Aorta (tissue), 5 donors: ENCODE measurements around the gene PDIA5. TPM values are rescaled to one million over a fixed set of nuclear protein-coding genes. Genes with fewer than 3 reads are reported as not detected.

Experiments used
- ATAC-seq: fragments of 200-7000 bp; cut with Tn5 transposase; one replicate; pipeline ENCODE4 v1.9.1; 2022; ENCODE audit warnings: moderate library complexity; ENCODE audit not compliant: low FRiP score
- DNase-seq, 2 donors: peaks; one replicate each; pipeline ENCODE4 v3.0.0-alpha.2; 2020
- H3K27ac ChIP-seq, 2 donors: one replicate each; pipeline ENCODE4 v1.5.1; 2013; ENCODE audit warnings: low read length in 2 of 2, mild to moderate bottlenecking in 2 of 2, moderate library complexity in 2 of 2, control low read depth in 1 of 2, inconsistent platforms in 1 of 2, low read depth in 1 of 2
- H3K27me3 ChIP-seq, 2 donors: one replicate each; pipeline ENCODE4 v1.6.1; 2013; ENCODE audit warnings: control low read depth in 1 of 2, low read length in 1 of 2, mild to moderate bottlenecking in 1 of 2, moderate library complexity in 1 of 2; ENCODE audit not compliant: insufficient read depth in 2 of 2, control insufficient read depth in 1 of 2
- H3K36me3 ChIP-seq, 2 donors: one replicate each; pipeline ENCODE4 v1.6.1; 2013; ENCODE audit warnings: control low read depth in 1 of 2, low read length in 1 of 2, mild to moderate bottlenecking in 1 of 2; ENCODE audit not compliant: insufficient read depth in 2 of 2, control insufficient read depth in 1 of 2
- H3K4me1 ChIP-seq, 2 donors: one replicate each; pipeline ENCODE4 v1.6.1; 2013; ENCODE audit warnings: low read length in 2 of 2, control low read depth in 1 of 2, mild to moderate bottlenecking in 1 of 2, moderate library complexity in 1 of 2; ENCODE audit not compliant: insufficient read depth in 2 of 2, control insufficient read depth in 1 of 2
- H3K4me3 ChIP-seq, 2 donors: one replicate each; pipeline ENCODE4 v1.5.1; 2013; ENCODE audit warnings: low read length in 2 of 2, control low read depth in 1 of 2, mild to moderate bottlenecking in 1 of 2
- H3K9me3 ChIP-seq: one replicate; pipeline ENCODE4 v1.6.1; 2013; ENCODE audit warnings: mild to moderate bottlenecking, low read length; ENCODE audit not compliant: control insufficient read depth
- WGBS, 2 donors: extraction: QIAGEN DNeasy Blood & Tissue Kit; methylation state at CpG; one replicate each; pipeline ENCODE4 v1.1.7; 2013; 5-methylcytosine and 5-hydroxymethylcytosine counted together
- intact Hi-C, 2 donors: fragments of 100-400 bp; cut with DNase I; formaldehyde crosslinking; loops; one replicate each; pipeline versions ENCODE4 v1.14.2 to v1.15.0; 2022
- polyA plus RNA-seq, 2 donors: library from polyadenylated mRNA; stranded (reverse); fragments of 200-250 nt; gene quantifications; one replicate each; pipeline ENCODE4 v1.2.3, GENCODE V29; 2013
- total RNA-seq, 2 donors: library from RNA; stranded (reverse); fragmentation: NEBNext Ultra II Directional; extraction: Animal tissue kit (Norgen Biotek cat#: 25700); gene quantifications; one replicate each; pipeline ENCODE4 v1.2.1, GENCODE V29; 2021
- donor health status: healthy with polysubstance abuse.
- donor health status: Bipolar disorder and iron deficiency.
- donor health status: DM: no; HTN: no; CAD: no.
- donor health status: DM: no; HTN: no; CAD: no.
- donor health status: DM: yes; HTN: yes; CAD: no.

PDIA5 gene
- total and polyA plus RNA-seq, 4 donors = 8.6 to 50.4 (median 30.4) TPM

- no peak overlapping the region for H3K27ac ChIP-seq
- DNase-seq = peak in 1 of 2 donors; percentile 60
- H3K9me3 ChIP-seq = no peaks in the 10 kb centered on the region
- intact Hi-C loops = no loop called here
- H3K4me3 ChIP-seq = no peak overlapping the region
- no peaks in the 10 kb centered on the region for H3K4me1 ChIP-seq
- H3K36me3 ChIP-seq = peaks cover 0 to 5% of the 10 kb centered on the region in 2 donors
- no peak for ATAC-seq
- H3K27me3 ChIP-seq = no peaks in the 10 kb centered on the region
- WGBS, 2 donors = 94 to 95% methylated on average over 7 of the region's 7 CpGs
These were observed 87.5 kb downstream of the PDIA5 start for GRCh38 chr3:123154020-123154985.

- no peaks in the 10 kb centered on the region for H3K27me3 ChIP-seq
- DNase-seq = no peak
- no peak for ATAC-seq
- intact Hi-C loops = no loop called here
- 86 to 89% methylated on average over 9 of the region's 9 CpGs for WGBS, 2 donors
- peaks cover 0 to 5% of the 10 kb centered on the region in 2 donors for H3K36me3 ChIP-seq
- no peak overlapping the region for H3K4me3 ChIP-seq
- H3K4me1 ChIP-seq = no peaks in the 10 kb centered on the region
- no peaks in the 10 kb centered on the region for H3K9me3 ChIP-seq
- H3K27ac ChIP-seq = no peak overlapping the region
These were observed 88.7 kb downstream of the PDIA5 start for GRCh38 chr3:123155471-123156011.

- Histone ChIP-seq H3K9me3 (no peaks in the 10 kb centered on the region), H3K36me3 (peaks cover 0 to 8% of the 10 kb centered on the region in 2 donors), H3K27me3 (no peaks in the 10 kb centered on the region), H3K27ac (no peak overlapping the region), H3K4me3 (no peak overlapping the region), H3K4me1 (no peaks in the 10 kb centered on the region)
- DNase-seq = no peak
- ATAC-seq = no peak
- intact Hi-C loops = no loop called here
- 93 to 94% methylated on average over 15 of the region's 15 CpGs for WGBS, 2 donors
These were observed 89.6 kb downstream of the PDIA5 start for GRCh38 chr3:123156276-123156995.

GRCh38 chr3:123157209-123157597 is 90.4 kb downstream of the PDIA5 start:
- H3K27ac ChIP-seq = no peak overlapping the region
- H3K4me3 ChIP-seq = no peak overlapping the region
- H3K27me3 ChIP-seq = no peaks in the 10 kb centered on the region
- WGBS, 2 donors = 63 to 69% methylated on average over 2 of the region's 2 CpGs
- H3K4me1 ChIP-seq = no peaks in the 10 kb centered on the region
- DNase-seq = no peak
- H3K36me3 ChIP-seq = peaks cover 0 to 7% of the 10 kb centered on the region in 2 donors
- H3K9me3 ChIP-seq = no peaks in the 10 kb centered on the region
- no peak for ATAC-seq
- intact Hi-C loops = no loop called here

- ATAC-seq (no peak), DNase-seq (no peak)
- Histone ChIP-seq H3K9me3 (no peaks in the 10 kb centered on the region), H3K27ac (no peak overlapping the region), H3K36me3 (peaks cover 0 to 7% of the 10 kb centered on the region in 2 donors), H3K27me3 (no peaks in the 10 kb centered on the region), H3K4me3 (no peak overlapping the region), H3K4me1 (no peaks in the 10 kb centered on the region)
- intact Hi-C loops = no loop called here
- WGBS, 2 donors = 33 to 47% methylated on average over 4 of the region's 4 CpGs
These were observed 90.9 kb downstream of the PDIA5 start for GRCh38 chr3:123157598-123158287.

- Histone ChIP-seq H3K4me1 (no peaks in the 10 kb centered on the region), H3K36me3 (peaks cover 0 to 7% of the 10 kb centered on the region in 2 donors), H3K27me3 (no peaks in the 10 kb centered on the region), H3K27ac (no peak overlapping the region), H3K4me3 (no peak overlapping the region), H3K9me3 (no peaks in the 10 kb centered on the region)
- DNase-seq = no peak
- intact Hi-C loops = no loop called here
- WGBS, 2 donors = 79 to 84% methylated on average over 4 of the region's 4 CpGs
- ATAC-seq = no peak
These were observed 91.5 kb downstream of the PDIA5 start for GRCh38 chr3:123158330-123158729.

- Histone ChIP-seq H3K36me3 (peaks cover 0 to 7% of the 10 kb centered on the region in 2 donors), H3K27me3 (no peaks in the 10 kb centered on the region), H3K4me3 (no peak overlapping the region), H3K9me3 (no peaks in the 10 kb centered on the region), H3K4me1 (no peaks in the 10 kb centered on the region), H3K27ac (no peak overlapping the region)
- 92 to 93% methylated on average over 10 of the region's 10 CpGs for WGBS, 2 donors
- DNase-seq (no peak), ATAC-seq (no peak)
- intact Hi-C loops = no loop called here
These were observed 92.1 kb downstream of the PDIA5 start for GRCh38 chr3:123158899-123159390.

GRCh38 chr3:123159926-123160635 is 93.3 kb downstream of the PDIA5 start:
- ATAC-seq (no peak), DNase-seq (no peak)
- Histone ChIP-seq H3K9me3 (no peaks in the 10 kb centered on the region), H3K27me3 (no peaks in the 10 kb centered on the region), H3K27ac (no peak overlapping the region), H3K36me3 (peaks cover 4 to 10% of the 10 kb centered on the region in 2 donors), H3K4me3 (no peak overlapping the region), H3K4me1 (no peaks in the 10 kb centered on the region)
- intact Hi-C loops = no loop called here
- WGBS, 2 donors = 87% methylated on average over 9 of the region's 9 CpGs
